Germinal center (tissue), 1 donor: Measurements from ENCODE around the gene PLBD2.

Experiments
- DNase-seq: peaks from one replicate; pipeline ENCODE4 v3.0.0; 2012; ENCODE audit warnings: mixed read lengths, low spot score

PLBD2 gene

DNA sequence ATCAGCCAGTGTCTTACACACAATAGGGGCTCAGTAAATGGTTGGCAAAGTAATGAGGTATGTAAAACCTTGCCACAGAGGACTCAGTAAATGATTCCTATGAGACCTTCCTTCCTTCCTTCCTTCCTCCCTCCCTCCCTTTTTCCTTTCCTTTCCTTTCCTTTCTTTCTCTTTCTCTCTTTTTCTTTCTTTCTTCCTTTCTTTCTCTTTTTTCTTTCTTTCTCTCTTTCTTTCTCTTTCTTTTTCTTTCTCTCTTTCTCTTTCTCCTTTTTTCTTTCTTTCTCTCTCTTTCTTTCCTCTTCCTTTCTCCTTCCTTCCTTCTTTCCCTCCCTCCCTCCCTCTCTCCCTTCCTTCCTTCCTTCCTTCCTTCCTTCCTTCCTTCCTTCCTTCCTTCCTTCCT, 37.8 kb downstream of the PLBD2 start:
- DNase-seq = no peak

DNA sequence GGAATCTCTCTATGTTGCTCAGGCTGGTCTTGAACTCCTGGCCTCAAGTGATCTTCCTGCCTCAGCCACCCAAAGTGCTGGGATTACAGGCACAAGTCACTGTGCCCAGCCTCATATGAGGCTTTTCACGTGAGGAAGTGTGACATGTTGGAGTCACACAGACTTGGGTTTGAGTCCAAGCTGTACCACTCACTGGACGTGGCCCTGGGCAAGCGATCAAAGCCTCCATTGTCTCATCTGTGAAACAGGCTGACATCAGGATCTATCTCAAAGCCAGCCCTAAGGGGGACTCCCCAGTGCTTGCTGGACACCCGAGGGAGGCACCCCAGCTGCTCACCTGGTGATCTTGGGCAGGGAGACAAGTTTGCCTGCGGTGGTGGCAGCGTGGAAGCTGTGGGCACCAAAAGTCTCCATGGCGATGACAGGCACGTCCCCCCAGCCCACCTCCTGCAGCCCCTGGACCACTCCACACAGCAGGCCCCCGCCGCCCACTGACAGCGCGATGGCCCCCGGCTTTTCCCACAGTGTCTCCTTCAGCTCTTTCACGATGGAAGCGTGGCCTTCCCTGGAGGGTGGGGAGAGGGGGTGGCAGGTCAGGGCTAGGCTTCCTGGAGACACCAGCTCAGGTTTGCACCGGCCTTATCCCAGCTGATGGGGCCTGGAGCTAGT, 38.6 kb downstream of the PLBD2 start:
- DNase-seq = no peak

DNA sequence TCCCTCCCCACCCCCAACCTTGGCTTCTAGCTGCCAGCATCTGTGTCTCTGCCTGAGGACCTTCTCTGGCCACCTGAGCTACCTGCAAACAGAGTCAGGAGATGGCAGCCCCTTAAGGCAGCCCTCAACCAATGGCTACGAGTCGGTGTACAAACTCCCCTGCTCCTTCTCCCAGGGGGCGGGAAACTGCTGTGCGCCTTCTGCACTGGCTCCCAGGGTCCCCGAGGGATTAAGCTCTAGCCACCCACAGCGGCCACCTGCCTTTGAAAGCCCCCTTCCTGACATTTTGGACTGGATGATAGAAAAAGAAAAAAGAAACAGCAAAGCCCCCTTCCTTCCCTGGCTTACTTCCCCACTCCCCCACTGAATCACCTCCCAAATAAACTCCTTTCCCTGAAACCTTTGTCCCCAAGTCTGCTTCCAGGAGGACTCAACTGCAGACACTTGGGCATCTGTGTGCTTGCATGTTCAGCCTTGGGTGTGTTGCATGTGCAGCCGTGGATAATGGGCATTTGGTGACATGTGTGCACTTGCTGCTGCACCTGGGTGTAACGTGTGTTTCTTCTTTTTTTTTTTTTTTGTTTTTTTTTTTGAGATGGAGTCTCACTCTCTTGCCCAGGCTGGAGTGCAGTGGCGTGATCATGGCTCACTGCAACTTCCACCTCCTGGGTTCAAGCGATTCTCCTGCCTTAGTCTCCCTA, 39.3 kb downstream of the PLBD2 start:
- DNase-seq = no peak

DNA sequence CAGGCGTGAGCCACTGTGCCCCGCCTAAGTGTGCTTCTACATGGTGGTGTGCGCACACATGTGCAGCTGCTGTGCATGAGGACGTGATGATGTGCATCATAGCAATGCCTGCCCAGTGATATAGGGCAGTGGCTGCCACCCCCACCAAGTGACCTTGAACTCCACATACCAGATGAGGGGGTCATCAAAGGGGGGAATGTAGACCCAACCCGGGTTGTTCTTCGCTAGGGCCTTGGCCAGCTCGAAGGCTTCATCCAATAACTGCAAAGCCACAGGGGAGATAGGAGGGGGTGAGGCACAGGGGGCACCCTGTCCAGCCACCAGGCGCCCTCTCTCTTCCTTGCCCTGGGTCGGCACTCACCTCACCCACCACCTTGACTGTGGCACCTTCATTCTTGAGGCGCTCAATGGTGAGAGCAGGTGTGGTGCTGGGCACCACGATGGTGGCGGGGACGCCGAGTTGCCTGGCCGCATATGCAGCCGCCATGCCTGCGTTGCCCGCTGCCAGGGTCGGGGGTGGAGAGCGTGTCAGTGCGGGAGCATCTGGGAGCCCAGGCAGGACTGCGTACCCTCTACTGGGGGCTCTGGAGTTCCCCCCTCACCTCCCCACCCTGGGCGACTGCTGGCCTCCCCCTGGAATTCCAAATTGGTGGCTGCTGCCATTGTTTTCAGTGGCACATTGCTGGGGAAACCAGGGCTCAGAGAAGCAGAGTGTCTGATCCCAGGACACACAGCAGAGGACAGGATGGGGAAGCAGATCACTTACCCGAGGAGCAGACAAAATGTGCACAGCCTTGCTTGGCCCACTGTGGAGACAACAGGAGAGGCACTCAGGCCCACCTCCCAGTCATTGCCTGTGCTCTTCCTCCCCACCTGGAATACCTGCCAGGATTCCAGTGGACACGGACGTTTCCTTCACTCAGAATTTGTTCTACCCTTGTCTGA, 40.2 kb downstream of the PLBD2 start:
- DNase-seq = no peak

DNA sequence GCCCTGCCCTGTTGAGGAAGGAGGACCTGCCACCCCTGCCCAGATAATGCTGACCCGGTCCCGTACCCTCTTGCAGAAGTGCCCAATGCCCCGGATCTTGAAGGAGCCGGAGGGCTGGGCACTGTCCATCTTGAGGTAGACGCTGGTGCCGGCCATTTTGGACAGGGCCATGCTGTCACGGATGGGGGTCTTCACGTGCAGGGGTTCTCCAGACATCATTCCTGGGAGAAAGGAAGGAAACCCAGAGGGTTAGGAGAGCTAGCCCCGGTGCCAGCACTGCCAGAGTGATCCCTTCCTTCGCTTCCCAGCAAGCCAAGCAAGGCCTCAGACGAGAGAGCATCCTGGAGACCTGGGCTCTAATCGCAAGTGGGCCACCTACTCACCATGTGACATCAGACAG, 41.1 kb downstream of the PLBD2 start:
- DNase-seq = no peak

DNA sequence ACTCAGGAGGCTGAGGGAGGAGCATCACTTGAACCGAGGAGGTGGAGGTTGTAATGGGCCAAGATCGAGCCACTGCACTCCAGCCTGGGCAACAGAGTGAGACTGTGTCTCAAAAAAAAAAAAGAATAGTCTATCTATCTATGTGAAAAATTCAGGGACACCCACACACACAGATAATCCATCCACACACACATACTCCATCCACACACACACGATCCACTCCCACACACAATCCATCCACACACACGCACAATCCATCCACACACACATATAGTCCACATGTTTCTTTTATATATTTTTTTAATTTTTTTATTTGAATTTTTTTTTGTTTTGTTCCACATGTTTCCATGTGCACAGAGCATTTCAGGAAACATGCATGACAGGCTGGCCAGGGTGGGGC, 42.0 kb downstream of the PLBD2 start:
- no peak for DNase-seq

DNA sequence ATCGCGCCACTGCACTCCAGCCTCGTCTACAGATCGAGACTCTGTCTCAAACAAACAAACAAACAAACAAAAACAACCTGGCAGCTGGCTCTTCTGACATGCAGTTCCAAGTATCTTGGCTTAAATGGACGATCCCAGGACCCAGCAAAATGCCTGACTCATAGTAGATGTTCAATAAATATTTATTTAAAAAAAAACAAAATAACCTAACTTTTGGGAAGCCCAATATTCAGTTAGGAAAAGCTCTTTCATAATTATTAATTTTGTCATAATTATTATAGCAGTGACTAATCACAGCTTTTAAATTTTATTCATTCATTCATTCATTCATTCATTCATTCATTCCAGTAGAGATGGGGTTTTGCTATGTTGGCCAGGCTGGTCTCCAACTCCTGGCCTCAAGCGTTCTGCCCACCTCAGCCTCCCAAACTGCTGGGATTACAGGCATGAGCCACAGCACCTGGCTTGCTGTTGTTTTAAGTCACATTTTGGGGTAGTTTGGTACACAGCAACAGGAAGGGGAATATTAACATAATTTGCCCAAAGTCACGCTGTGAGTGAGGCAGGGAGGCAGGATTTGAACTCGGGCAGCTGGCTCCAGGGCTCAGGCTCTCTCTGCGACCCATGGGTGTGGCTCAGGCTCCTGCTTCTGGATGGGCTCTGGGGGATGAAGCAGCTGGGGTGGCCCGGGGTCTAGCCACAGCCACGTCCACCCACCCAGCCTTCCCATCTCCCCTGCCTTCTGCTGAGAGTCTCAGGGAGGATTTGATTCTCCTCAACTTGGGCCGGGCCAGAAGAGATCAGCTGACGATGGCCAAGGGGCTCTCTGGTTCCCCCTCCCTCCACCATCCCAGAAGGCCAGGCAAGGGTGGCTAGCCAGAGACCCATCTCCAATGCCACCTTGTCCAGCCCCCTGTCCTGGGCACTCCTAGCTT, 42.9 kb downstream of the PLBD2 start:
- no peak for DNase-seq

DNA sequence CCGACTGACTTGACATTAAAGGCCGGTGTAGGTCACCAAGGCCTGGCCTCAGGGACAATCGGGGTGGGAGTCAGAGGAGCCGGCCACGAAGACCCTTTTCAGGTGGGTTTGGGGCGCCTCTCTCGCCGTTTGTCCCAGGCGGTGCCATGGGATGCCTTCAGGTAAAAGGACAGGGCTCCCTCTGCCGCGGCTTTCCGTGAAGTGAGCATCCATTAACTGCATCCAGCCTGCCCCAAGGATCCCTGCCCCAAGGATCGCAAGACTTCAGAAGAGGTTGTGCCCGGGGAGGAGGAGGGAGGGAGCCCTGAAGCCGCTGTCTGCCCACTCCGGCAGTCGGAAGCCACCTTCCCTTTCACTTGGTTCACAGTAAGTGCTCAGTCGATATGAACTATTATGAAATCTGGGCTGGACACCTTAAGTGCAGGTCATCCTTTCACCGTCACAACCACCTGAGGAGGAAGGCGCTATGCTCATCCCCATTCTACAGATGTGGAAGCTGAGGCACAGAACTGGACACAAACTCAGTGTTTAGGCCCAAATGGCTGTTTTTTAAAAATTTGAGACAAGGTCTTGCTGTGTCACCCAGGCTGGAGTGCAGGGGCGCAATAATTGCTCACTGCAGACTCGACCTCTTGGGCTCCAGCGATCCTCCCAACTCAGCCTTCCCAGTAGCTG, 44.3 kb downstream of the PLBD2 start:
- no peak for DNase-seq

DNA sequence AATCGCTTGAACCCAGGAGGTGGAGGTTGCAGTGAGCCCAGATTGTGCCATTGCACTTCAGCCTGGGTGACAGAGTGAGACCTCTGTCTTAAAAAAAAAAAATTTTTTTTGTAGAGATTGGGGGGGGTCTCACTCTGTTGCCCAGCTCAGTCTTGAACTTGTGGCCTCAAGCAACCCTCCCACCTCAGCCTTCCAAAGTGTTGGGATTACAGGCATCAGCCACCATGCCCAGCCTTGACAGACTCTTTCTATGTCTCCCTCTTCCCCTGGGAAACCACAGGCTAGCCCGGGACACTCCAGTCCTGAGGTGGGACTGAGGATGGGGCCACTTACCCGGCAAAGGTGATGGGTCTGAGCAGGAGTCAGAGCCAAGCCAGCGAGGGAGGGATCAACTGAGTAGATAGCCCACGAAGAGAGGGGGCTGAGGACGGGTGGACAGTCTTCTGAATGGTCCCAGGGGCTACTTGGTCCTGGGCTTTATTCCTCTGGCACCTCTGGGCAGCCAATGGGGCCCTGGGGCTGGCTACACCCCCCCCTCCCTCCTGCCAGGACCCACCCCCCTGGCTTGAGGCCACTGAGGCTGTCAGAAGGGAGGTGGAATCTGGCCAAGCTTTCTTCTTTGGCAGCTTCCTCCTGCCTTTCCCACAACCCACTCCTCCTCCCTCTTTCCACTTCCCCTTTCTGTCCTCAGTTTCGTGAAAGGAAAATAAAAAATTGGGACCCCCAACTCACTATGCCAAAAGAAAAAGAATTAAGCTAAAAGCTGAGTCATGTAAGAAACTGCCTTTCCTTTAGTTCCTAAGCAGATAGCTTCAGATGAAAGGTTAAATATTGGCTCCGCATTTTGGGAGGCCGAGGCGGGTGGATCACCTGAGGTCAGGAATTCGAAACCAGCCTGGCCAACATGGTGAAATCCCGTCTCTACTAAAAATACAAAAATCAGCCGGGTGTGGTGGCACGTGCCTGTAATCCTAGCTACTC, 45.3 kb downstream of the PLBD2 start, which contains the start of gene SDS:
TSS of gene SDS (minus strand) at position 453 of the 981 bp plus-strand sequence. CDS start 4,179 bp downstream, outside the sequence.
- DNase-seq = no peak

DNA sequence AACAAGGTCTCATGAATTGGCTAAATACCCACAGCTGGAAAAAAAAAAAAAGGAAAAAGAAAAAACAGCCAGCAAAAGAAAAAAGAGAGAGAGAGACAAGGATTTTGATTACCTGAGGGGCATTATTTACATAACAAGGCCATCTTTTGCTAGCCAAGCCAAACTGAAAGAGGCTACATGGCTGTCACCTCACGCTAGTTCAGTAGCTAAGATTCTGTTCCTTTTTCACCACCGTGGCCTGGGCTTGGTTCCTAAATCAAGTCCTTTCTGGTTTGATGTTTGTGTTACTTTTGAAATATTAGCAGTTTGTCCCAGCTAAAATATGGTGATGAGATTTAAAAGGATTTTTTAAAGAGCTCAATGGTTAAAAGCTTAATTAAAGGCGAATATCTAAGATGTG, 47.3 kb downstream of the PLBD2 start:
- DNase-seq = no peak

DNA sequence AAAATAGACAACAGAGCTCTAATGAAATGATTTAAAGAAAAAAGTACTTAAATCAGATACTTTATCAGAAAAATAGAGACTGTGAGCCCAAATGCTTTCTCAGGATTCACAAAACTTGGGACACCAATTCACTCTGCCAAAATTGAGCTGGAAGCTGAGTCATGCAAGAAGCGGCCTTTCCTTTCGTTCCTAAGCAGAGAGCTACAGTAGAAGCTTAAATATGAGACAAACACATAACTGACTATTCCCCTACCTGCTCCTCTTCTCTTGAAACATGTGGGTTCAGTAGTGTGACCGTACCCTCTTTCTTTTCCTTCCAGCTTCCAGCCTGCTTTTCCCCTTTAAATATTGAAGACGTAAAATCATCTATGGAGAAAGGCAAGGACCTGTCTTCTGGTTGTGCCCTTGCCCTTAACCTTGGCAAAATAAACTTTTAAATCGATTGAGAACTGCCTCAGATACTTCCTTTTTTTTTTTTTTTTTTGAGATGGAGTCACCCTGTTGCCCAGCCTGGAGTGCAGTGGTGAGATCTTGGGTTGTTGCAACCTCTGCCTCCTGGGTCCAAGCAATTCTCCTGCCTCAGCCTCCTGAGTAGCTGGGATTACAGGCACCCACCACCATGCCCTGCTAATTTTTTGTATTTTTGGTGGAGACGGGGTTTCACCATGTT, 49.7 kb downstream of the PLBD2 start:
- no peak for DNase-seq

DNA sequence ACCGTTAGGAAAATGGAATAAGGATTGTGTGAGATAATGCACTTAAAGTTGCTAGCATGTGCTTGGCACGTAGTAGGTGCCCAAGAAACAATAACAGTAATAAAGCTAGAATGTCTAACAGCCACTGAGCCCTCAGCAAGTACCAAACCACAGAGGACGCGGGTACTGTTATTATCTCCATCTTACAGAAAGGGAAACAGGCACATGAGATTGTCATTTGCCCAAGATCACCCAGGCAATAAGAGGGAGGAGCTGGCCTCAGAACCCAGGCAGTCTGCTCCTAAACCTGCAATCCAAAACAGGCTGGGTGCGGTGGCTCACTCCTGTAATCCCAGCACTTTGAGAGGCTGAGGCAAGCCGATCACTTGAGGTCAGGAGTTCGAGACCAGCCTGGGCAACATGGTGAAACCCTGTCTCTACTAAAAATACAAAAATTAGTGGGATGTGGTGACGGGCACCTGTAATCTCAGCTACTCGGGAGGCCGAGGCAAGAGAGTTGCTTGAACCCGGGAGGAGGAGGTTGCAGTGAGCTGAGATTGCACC, 50.4 kb downstream of the PLBD2 start:
- no peak for DNase-seq

DNA sequence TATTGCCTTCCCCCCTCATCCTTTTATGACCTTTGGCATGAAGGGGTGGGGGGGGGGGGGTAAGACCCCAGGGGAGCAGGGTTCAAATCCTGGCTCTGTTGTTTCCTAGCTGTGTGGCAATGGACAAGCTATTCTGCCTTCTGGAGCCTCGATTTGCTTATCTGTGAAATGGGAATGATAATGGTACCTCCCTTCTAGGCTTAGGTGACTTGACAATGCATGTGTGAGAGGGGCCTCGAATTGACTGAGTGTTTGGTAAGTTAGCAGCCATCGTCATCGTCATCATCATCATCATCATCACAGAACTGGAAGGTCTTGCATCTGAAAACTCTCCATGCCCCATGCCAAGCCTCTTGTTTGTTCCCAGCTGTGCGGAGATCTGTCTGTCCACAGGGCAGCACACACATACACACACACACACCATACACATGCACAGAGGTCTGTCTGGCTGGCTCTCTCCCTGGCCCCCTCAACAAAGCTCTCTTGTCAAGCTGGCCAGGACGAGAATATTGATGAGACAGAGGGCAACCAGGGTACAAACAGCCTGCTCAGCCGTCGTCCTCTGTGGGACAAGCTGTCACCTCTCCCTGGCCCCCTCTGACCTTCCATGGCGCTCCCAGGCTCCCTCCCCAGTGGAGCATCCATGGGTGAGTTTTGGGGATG, 51.2 kb downstream of the PLBD2 start:
- no peak for DNase-seq

DNA sequence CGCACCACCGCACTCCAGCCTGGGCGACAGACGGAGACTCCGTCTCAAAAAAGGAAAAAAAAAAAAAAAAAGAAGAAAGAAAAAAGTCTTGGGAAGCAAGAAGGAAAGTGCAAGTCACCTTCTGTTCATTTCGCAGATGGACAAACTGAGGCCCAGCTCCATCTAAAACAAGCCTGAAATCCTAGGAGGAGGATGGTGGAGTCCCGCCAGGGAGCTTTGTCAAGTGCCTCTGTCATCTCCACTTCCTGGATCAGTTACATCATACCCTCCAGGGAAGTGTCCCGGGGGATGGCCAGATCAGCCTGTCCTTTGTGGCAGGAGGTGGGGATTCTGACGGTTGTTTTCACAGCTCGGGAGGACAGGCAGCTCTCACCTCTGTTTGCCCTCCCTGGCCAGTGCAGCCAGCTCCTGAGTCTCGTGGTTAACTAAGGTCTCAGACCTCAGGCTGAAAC, 55.1 kb downstream of the PLBD2 start:
- DNase-seq = no peak

DNA sequence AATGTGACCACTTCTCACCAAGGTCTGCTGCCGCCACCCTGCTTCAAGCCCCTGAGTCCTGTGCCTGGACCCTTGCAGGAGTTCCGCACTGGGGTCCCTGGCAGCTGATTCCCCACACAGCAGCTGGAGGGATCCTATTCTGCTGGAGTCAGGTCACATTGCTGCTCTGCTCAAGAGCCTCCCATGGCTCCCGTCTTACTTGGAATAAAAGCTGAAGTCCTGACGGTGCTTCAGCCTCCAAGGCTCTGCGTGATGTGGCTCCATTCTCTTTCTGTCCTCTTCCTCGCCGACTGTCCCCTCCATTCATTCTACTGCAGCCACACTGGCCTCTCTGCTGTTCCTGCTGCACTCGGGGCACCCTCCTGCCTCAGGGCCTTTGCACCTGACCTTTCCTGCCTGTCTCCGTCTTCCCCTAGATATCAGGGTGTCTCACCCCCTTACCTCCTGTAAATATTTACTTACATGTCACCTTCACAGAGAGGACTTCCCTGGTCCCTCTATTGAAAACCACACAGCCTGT, 56.2 kb downstream of the PLBD2 start:
- no peak for DNase-seq

DNA sequence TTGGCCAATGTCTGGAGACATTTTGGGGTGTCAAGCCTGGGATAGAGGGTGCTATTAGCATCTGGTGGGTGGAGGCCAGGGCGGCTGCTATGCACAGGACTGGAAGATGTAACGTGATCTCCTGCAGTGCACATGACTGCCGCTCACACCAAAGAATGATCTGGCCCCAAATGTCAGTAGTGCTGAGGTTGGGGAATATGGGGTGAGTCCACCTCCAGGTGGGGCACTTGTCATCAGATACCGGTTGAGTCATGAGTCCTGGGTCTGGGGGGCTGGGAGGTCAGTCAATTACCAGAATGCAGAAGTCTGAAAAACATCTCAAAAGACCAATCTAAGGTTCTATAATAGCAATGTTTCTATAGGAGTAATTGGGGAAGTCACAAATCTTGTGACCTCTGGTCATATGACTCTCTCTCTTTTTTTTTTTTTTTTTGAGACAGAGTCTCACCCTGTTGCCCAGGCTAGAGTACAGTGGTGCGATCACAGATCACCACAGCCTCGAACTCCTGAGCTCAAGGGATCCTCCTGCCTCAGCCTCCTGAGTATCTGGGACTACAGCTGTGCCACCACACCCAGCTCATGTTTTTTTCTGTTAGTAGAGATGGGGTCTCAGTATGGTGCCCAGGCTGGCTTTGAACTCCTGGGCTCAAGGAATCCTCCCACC, 57.8 kb downstream of the PLBD2 start:
- DNase-seq = no peak

DNA sequence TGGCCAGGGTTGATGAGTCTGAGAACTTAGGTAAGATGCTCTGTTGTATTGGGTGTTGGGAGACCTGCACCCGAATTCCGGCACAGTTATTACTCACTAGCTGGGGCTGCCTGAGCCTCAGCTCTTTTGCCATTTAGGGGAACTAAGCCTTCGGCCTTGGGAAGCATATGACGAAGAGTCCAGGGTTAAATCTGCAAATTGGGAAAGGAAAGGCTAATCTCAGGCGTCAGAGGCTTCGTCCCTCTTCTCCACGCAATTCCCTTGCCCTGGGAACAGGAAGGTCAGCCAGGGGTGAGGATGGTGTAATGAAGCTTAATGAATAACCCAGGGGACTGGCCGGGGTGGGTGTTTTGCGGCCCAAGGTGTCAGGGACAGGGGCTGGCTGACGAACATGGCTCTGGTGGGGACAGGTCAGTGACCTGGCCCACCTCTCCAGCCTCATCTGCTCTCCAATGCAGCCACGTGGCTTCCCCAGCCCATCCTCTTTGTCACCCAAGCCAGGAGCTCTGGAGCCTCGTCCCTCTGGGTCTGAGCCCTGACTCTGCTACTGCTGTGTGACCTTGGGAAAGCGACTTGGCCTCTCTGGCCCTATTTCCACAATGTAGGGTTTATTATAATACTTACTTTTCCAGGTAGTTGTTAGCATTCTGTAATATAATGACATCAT, 60.0 kb downstream of the PLBD2 start:
- DNase-seq = no peak
